HG03097 (cell line): Measurements from ENCODE around the gene LDB3.
"Not testable (repeated sequence)": the region's sequence is repeated elsewhere in the genome, so short reads cannot be mapped to it uniquely, and the experiment has no call there.

Experiments used
- ATAC-seq: cut with Tn5 transposase; IDR thresholded peaks from one replicate; pipeline ENCODE4 v1.9.1; 2021; ENCODE audit not compliant: unreplicated experiment, low FRiP score

Gene LDB3

DNA sequence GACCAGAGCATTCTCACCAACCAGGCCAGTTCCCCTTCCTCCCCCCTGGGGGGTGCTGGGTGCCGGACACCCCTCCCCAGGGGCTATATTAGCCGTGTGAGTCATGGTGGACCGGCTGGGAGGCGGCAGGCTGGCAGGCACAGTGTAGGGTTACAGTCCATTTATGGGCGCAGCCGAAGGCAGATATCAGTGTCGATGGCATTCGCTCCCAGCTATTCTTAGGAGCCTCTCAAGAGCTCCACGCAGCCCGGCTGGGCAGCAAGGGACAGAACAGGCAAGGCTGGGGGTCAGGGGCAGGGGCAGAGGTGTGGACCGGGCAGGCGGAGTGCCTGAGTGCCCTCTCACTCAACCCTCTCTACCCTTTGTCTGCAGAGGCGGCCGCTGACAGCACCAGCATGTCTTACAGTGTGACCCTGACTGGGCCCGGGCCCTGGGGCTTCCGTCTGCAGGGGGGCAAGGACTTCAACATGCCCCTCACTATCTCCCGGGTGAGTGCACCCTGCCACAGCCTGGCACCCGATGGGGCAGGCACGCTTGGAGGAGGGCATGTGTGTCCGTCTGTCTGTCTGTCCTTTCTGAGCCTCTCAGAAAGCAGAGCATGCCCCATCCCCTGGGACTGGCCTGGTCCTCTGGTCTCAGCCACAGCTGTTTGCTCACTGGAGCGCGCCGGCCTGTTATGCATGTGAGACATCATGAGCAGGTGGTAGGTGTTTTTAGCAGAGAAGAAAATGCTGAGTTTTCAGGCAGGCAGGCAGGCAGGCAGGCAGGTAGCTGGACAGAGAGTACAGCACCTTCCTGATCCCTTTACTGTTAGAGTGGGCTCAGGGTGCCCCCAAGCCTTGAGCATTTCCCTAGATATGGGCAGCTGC is at the start of gene LDB3:
Gene LDB3 (plus strand): TSS at position 215 of the 869 bp plus-strand sequence. CDS start 181 bp downstream, at position 396.
- peak; percentile 40 for ATAC-seq

- no peak for ATAC-seq
These were observed 40.0 kb upstream of the LDB3 start for GRCh38 chr10:86628311-86628710.

GRCh38 chr10:86630079-86630478 is 38.2 kb upstream of the LDB3 start:
- no peak for ATAC-seq

- ATAC-seq, result no peak
These were observed 36.1 kb upstream of the LDB3 start for GRCh38 chr10:86632009-86632800.

- no peak for ATAC-seq
These were observed 35.4 kb upstream of the LDB3 start for GRCh38 chr10:86632951-86633350.

GRCh38 chr10:86635402-86635801 is 32.9 kb upstream of the LDB3 start:
- ATAC-seq, result no peak

DNA sequence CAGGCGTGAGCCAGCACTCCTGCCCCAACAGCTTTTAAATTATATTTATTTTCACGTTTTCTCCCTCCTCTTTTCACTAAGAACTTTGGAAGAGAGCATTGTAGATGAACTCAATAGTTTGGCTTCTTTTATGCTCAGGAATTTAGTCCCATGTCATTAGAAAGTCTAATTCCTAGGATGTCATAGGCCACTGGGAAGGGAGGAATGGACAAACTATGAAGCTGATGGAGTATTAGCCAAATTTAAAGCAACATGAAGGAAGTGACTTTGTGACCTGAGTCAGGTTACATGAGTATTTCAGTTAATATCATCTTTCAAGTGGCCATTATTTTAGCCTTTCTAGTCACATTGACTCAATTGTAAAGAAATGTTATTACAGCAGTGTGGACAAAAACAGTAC is 32.0 kb upstream of the LDB3 start:
- ATAC-seq, result no peak

- no peak for ATAC-seq
These were observed 26.3 kb upstream of the LDB3 start for GRCh38 chr10:86642021-86642420.

GRCh38 chr10:86642499-86642898 is 25.8 kb upstream of the LDB3 start:
- ATAC-seq, result no peak

DNA sequence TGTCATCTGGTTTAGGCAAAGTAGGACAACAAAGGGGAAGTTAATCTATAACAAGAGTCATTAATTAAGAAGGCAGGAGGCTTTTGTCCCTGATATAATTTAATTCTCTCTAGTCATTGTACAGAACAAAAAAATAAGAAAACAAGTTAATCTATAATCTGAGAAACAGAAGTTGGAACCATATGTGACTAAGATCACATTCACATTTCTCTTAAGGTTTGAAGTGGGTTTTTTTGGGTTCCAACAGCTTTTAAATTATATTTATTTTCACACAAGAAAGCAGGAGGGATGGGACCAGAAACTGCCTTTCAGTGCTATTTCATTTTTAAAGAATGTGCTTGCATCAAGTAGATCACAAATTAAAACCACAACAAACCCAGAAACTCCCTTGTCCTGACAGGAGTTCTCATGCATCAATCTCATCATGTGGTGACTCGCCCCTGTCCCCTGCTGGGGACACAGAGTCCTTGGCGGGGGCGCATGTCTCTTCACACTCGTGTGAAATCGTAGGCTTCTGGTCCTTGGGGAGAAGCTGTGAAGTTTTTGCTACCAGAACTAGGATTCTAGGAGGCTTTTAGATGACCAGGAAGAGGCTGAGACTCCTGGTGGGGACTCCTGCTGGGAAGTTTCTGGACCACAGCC is 24.0 kb upstream of the LDB3 start:
- no peak for ATAC-seq

GRCh38 chr10:86644794-86645445 is 23.4 kb upstream of the LDB3 start:
- no peak for ATAC-seq

DNA sequence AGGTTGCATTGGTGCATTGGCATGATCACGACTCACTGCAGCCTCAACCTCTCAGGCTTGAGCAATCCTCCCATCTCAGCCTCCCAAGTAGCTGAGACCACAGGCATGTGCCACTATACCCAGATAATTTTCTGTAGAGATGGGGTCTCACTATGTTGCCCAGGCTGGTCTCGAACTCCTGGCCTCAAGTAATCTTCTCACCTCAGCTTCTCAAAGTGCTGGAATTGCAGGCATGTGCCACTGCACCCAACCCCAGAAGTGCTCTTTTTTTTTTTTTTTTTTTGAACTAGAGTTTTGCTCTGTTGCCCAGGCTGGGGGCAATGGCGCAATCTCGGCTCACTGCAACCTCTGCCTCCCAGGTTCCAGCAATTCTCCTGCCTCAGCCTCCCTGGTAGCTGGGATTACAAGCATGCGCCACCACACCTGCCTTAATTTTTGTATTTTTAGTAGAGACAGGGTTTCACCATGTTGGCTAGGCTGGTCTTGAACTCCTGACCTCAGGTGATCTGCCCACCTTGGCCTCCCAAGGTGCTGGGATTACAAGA is 22.6 kb upstream of the LDB3 start:
- ATAC-seq, result not testable (repeated sequence)

DNA sequence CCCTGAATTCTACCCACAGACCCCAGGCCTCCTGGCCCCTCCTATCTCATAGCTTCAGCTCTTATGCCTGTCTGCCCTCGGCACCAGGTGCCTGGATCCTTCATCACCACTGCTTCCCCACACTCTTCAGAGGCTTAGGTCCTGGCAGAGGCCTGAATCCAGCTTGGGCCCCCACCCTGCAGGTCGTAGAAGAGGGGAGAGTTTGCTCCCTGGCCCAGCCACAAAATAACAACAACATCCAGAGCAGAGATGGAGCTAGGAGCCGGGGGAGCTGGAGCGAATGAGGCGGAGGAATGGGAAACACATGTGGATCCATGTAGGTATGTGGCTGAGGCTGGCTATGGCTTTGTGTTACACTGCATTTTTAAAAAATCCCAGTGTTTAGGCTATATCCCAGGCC is 21.8 kb upstream of the LDB3 start:
- no peak for ATAC-seq

DNA sequence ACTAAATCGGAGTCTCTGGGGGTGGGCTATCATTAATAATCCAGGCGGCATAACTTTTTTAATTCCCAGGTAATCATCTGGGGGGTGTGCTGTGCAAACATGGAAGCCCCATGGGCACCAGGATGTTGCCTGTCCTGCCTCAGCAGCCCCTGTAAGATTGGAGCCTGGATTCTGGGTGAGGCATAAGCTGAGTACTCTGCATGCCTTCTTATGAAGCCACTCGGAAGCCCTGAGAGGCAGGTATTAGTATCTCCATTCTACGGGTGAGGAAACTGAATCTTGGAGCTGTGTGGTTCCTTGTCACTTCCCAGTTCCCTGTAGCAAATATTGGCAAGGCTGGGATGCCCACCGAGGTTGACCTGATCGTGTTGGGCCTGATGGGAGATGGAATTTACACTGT is 21.4 kb upstream of the LDB3 start:
- no peak for ATAC-seq

DNA sequence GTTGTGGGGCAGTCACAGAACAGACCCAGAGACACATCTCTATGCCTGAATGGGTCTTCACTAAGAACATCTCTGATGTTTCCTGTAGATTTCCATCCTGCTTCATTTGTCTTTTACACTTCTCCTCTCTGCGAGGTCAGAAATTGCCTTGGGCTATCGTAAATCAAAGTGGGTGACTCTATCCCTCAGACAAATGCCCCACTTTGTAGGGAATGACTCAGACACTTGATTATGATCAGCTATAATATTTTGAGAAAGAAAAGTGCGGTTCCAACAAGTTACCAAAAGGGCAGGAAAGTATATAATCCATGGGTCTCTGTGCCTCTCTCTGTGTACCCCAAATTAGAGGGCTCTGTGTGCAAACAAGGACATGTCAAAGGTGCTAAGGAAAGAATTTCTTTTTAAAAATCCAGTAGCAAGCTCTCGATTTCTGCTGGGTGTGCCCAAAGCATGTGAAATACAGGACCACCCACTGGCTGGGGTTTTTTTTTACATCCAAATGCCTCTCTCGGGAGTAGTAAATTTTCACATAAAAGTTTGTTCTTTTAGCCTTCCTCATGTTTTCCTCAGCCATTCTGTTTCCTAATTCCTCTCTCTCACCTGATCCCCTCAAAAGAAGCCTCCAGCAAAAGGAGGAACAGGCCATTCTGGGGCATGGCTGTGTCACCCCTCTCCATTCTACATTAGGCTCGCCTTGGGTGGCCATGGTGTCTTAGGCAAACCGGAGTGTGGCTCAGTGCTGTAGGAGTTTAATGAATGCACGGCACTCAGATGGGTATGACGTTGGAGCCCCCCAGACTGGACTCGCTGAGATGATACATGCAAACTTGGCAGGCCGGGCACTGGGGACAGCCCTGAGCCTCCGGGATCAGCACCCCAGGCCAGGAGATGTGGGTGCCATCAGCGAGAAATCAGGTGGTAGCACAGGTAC is 20.3 kb upstream of the LDB3 start:
- no peak for ATAC-seq

DNA sequence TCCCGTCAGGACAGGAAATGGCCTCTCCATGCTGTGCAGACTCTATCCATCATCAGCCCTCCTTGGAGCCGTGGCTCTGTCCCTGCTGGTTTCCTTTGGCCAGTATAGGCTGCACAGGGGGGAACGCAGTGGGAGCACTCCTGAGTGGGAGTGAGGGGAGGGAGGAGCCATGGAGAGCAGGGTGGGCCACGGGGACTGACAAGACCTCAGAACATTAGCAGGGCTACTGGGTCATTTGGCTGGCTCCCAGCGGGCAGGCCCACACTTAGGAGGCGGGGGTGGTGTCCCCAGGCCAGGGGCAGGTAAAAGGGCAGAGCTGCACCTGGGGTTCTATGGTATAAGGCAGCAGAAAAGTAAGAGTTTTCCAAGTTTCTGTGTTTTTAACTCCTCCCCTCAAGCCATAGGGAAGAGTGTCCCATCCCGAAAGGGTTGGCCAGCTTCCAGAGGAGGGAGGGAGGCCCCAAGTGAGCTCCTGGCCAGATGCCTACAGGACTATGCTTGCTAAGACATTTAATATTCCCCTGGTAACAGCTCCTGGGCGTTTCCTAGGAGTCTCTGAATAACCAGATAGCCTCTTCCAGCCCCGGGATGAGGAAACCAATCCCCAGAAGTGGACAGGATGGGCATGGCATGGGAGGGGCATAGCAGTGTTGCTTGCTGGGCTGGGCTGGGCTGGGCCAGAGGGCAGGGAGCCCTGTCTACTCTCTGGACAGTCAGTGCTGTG is 19.4 kb upstream of the LDB3 start:
- no peak for ATAC-seq

GRCh38 chr10:86649471-86650150 is 18.7 kb upstream of the LDB3 start:
- ATAC-seq, result no peak

DNA sequence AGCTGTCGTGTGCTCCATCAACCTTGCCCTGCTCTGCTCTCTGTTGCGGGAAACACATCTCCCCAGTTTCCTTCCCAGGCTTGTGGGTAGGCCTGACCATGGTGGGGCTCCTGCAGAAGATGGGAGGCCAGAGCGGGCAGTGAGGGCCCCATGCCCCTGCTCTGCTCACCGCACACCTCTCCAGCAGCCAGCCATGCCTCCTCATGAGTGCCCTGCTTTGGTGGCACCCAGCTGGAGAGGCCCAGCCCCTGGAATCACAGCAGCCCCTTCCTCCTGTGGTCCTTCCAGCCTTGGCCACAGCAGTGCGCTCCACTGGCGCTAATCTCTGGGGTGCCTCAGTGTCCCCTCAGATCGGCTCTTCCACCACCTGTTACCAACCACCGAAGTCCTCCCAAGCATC is 18.2 kb upstream of the LDB3 start:
- no peak for ATAC-seq
